GM19372 (cell line): Measurements from ENCODE around the gene GABARAP.

Experiments used
- ATAC-seq: cut with Tn5 transposase; IDR thresholded peaks from one replicate; pipeline ENCODE4 v1.9.1; 2021; ENCODE audit warnings: mild to moderate bottlenecking, low read depth, moderate library complexity; ENCODE audit not compliant: unreplicated experiment

Gene GABARAP

GRCh38 chr17:7241090-7241733 is 1.0 kb downstream of the GABARAP start:
- ATAC-seq: no peak

DNA sequence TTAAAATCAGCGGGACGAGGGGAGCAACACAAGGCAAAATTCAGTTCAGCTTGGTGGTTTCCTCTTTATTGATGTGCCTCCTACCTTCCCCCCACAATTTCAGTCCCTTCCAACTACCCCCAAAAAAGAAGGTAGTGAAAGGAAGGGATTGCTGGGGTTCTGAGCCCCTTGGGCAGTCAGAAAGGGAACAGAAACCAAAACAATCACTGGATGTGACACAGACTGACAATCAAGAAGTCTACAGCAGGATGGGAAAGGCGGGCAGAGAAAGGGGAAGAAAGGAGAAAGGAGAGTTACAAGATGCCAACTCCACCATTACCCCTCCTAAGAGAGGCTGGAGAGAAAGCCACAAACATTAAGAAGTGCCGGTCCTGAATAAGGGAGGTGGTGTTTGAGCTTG is 1.9 kb downstream of the GABARAP start:
- no peak for ATAC-seq

DNA sequence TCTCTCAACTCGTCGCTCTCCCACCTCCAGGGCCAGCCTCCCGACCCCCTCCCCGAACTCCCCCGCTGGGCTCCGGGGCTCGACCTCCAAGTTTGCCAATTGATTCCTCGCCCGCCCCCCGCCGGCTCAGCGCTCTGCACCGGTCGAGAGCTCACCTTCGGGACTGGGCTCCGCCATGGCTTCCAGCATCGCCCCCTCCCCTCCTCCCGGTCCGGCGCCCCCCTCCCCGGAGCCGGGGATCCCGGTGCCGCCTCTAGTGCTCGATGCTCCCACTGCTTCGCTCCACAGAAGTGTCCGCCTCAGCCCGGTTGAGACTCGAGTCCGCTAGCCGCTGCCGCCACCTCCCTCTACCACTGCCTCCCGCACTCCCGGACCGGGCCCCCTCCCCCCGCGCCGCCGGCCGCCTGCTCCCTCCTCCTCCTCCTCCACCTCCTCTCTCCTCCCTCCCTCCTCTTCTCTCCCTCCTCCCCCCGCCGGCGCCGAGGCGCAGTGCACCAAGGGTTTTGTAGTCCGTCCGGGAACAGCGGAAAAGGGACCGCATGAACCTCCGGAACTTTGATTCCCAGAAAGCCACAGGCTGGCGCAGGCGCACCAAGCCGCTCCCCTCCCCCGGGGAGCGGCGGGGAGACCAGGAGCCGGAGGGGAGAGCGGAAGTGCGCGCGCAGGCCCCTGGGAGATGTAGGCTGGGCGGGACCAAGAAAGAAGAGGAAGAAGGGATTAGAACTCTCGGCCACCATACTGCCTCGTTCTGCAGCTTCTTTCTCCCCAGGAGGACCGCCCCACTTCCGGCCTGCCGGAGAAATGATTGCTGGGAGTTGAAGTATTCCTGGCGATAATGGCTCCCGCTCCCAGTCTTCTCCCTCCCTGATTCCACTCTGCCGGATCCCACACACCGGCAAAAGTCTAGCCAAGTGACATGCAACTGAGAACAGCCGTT is 2.9 kb downstream of the GABARAP start, which contains the start of gene PHF23:
PHF23 (minus strand) TSS at position 367 of the 937 bp plus-strand sequence; CDS start at position 189, 178 bp downstream.
- peak; percentile 52 for ATAC-seq

DNA sequence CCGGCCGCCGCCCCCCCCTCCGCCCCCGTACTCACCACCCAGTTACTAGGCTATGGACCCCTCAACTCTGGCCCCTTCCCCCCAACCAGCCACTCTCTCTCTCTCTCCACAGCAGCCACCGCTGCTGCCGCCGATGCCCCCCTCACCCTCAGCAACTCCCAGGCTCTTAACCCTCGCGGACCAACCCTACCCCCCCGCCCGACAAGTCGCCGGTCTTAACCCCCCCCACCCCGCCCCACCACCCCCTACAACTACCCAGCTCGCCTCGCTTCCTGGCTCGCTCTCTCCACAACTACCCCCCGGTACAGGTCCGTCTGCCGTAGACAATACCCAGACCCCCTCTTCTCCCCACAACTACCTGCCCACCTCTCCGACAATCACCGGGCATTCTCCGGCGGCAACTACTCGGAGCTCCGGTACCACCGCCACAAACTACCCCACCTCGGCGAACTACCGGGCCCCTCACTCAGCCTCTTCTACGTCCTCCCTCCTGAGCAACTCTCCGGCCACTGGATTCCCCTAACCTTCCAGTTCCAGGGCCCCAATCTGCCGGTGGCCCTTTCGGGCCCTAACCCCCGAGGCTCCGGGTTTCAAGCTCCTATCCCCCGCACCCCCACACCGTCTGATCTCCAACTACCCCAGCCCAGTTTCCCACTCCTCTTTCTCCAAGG is 3.7 kb downstream of the GABARAP start:
- no peak for ATAC-seq

GRCh38 chr17:7237761-7238419 is 4.4 kb downstream of the GABARAP start:
- no peak for ATAC-seq

DNA sequence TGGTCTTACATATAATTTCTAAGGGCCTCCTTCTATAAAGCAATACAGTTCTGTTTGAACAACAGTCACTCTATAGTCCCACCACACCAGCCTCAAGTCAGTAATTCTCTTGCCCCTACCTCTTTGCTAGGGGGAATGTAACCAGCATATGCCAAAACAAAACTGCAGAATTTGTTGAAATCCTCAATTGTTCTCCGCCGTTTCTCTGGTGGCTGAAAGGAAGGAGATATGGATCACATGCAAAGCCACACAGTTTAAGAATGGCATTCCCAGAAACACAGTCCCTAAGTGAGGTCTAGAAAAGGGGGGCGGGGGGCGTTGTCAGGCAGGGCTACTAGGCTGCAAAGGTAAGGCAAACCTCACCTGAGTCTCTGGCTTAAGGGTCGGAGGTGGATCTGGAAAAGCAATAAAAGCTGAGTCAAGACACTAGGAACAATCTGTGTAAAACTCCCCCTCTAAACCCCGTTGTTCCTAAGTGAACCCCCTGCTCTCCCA is 4.9 kb downstream of the GABARAP start:
- no peak for ATAC-seq

DNA sequence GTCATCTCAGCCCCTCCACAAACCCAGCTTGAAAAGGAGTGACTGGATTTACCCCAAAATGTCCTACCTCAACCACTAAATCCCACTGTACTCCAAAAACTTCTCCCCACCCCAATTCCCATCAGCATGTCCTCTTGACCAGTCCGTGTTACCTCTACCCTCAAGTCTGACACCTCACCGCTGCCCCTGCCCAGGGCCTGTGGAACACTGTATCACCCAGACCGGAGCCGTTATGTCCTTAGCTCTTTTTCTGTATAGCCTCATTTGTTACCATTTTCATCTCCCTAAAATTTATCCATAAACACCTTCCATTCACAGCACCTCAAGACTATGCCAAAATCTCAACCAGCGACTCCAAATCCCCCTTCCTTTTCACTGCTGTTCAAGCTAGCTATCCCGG is 5.4 kb downstream of the GABARAP start:
- no peak for ATAC-seq

GRCh38 chr17:7235693-7236665 is 6.3 kb downstream of the GABARAP start:
- no peak for ATAC-seq

DNA sequence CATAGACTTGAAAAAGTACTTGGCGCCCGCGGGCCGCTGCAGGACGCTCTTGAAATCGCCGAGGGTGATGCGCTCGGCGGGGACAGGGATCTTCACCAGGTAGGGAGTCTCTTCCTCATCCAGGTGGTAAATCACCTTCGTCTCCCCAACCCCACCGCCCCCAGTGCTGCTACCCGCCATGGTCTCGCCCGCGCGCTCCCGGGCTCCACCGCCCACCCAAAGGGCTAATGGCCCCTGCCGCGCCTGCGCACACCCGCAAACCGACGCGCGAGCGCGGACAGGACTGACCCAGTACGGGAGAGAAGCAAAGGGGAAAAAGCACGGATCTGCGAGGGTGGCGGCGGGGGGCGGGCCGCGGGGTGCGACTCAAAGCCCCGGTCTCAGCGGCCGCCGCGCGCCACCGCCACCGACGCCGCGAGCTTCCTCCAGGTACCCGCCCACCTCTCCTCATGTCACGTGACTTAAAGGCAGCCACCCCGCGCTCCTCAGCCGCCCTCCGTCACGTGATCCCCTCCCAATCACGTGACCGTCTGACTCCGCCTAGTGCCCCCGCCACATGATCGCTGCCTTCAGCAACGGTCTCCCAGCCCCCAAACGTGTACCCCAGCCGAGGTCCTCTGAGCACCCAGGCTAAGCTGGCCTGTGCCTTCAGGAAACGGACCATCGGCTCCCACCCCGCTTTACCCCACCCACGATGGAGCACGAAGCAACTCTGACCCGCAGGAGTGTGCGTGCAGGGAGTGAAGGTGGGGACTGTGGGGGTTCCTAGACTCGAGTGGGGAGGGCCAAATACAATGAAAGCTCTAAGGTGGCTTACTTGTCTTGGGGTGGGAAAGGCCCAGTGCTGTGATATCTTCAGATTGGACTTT is 7.9 kb downstream of the GABARAP start, which contains the start of gene DVL2:
DVL2 (minus strand) TSS at position 435 of the 869 bp plus-strand sequence; CDS start at position 180, 255 bp downstream.
- ATAC-seq: peak; percentile 64

DNA sequence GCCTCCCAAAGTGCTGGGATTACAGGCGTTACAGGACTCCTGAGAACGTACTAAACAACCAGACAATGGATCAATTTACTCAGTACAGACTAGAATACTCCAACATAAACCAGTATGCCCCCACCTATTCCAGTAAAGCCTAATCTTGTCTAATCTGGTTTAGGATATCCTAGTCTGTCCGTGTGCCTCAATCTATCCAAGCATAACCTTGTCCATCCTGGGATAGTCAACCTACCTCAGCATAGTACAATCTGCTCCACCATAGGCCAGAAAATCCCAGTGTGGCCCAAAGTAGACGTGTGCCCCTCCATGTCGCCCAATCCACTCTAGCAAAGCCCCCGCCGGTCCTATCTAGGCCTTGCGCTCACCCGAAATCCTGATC is 8.6 kb downstream of the GABARAP start:
- ATAC-seq: no peak

- ATAC-seq: no peak
Measured at GRCh38 chr17:7232114-7232513, 10.1 kb downstream of the GABARAP start.

DNA sequence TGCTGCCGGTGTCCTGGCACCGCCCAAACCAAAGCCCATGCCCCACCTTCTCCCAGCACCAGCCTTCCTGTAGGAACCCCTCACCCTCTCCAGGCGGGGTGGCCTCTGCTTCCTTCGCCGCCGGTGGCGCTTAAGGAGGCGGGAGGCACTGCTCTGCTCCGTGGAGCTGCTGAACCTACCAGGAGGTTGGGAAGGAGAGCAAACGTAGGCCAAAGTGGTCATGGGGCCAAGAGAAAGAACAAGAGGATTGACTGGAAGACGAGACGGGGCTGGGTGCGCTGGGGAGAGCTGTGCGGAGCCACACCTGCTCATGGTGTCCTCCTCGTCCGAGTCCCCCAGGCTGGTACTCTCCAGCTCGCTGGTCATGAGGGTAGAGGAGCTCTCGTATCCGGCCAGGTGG is 12.7 kb downstream of the GABARAP start:
- no peak for ATAC-seq

DNA sequence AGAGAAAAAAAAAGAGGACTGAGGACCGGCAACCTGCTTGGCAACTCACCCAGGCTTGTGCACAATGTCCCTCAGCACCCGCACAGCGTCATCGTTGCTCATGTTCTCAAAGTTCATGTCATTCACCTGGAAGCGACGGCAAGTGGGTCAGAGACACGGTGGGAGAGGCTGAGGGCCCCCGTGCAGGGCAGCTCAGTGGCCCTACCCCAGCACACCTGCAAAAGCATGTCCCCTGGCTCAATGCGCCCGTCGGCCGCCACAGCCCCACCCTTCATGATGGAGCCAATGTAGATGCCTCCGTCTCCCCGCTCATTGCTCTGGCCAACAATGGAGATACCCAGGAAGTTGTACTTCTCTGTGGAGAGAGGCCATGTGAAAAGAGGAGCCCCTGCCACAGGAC is 13.3 kb downstream of the GABARAP start:
- ATAC-seq: no peak

GRCh38 chr17:7226721-7227710 is 15.2 kb downstream of the GABARAP start:
- no peak for ATAC-seq

GRCh38 chr17:7225711-7226331 is 16.4 kb downstream of the GABARAP start:
- no peak for ATAC-seq

DNA sequence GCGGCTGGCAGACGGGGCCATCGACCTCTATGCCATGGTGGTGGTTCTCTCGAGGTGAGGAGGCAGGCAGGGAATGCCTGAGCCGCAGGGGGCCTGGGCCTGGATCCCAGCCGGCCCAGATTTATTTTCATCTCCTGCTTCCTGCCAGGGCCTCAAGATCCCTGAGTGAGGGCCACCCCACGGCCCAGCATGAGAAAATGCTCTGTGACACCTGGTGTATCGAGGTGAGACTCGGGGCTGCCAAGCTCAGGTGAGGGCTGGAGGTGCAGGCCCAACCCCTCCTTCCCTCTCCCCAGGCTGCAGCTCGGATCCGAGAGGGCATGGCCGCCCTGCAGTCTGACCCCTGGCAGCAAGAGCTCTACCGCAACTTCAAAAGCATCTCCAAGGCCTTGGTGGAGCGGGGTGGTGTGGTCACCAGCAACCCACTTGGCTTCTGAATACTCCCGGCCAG is 17.6 kb downstream of the GABARAP start:
- ATAC-seq: no peak

DNA sequence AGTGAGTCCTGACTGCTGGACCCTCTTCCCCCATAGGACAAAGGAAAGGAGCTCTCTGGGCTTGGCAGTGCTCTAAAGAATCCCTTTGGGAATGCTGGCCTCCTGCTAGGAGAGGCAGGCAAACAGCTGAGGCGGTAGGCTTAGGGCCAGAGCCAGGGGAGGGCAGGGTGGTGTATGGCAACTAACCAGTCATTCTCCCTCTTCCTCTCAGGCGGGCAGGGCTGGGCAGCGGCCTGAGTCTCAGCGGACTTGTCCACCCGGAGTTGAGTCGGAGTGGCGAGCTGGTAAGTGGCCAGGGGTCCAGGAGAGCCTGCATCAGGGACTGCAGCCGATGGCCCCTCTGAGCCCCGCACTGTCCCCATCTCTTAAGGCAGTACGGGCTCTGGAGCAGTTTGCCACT is 18.1 kb downstream of the GABARAP start:
- no peak for ATAC-seq
